ENCODE data around the gene E4F1.
A peak's percentile ranks its signal among the peaks of the same experiment; 100 is the strongest.

E4F1 gene

GRCh38 chr16:2223221-2223941 lies at the start of gene E4F1:
Gene E4F1 (plus strand): TSS chr16:2223591. CDS start chr16:2223614, 23 bp downstream.
- peak; percentile 99 for DNase-seq (ENCODE audit: low read depth, low spot score)

- DNase-seq (ENCODE audit: low read depth, low spot score) = no peak
These were observed 49.5 kb upstream of the E4F1 start for GRCh38 chr16:2173916-2174315.

GRCh38 chr16:2174396-2175131 lies 48.8 kb upstream of the E4F1 start:
- no peak for DNase-seq (ENCODE audit: low read depth, low spot score)

- no peak for DNase-seq (ENCODE audit: low read depth, low spot score)
These were observed 47.9 kb upstream of the E4F1 start for GRCh38 chr16:2175454-2175853.

DNA sequence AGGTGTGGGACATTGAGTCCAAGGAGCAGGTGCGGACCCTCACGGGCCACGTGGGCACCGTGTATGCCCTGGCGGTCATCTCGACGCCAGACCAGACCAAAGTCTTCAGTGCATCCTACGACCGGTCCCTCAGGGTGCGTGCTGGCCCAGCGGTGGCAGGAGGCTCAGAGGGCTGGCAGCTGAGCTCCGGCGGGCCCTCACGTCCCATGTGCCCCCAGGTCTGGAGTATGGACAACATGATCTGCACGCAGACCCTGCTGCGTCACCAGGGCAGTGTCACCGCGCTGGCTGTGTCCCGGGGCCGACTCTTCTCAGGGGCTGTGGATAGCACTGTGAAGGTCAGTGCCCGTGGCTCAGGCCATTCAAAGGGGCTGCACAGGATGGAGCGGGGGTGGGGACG lies 47.3 kb upstream of the E4F1 start:
- no peak for DNase-seq (ENCODE audit: low read depth, low spot score)

GRCh38 chr16:2177101-2177500 lies 46.3 kb upstream of the E4F1 start:
- DNase-seq (ENCODE audit: low read depth, low spot score) = no peak

DNA sequence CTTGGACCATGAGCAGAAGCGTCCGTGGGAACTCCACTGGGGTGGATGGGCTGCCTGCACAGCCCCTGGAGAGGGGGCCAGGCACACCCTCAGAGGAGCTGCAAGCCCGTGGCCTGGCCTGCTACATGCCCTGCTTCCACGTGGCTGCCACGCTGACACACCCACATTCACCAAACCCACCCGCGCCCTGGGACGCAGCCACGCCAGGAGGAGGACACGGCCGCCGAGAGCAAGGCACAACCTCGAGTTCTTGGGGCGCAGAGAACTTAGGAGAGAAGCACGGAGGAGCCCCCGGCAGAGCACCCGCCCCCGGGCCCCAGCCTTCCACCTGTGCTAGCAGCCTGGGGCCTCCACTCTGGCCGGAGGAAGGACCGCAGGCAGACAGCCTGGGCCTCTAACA lies 45.8 kb upstream of the E4F1 start:
- no peak for DNase-seq (ENCODE audit: low read depth, low spot score)

GRCh38 chr16:2178321-2179106 lies 44.9 kb upstream of the E4F1 start:
- no peak for DNase-seq (ENCODE audit: low read depth, low spot score)

DNA sequence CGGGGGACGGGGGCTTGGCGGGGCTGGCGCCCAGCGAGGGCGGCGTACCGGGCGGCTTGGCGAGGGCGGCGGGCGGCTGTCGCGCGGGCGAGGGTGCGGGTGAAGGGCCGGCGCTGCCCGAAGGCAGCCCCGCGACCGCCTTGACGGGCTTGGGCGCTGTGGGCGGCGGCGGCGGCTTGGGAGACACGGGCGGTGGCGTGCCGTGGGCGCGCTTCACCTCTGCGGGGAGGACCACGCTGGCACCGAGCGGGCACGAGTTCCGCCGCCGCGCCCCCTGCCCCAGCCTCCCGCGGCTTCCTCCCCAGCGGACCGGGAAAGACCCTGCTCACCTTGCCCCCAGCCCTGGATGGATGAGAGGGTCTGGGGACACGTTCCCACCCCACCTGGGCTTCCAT lies 44.3 kb upstream of the E4F1 start:
- no peak for DNase-seq (ENCODE audit: low read depth, low spot score)

- DNase-seq (ENCODE audit: low read depth, low spot score) = no peak
These were observed 43.8 kb upstream of the E4F1 start for GRCh38 chr16:2179576-2179975.

GRCh38 chr16:2180461-2180860 lies 42.9 kb upstream of the E4F1 start:
- no peak for DNase-seq (ENCODE audit: low read depth, low spot score)

- no peak for DNase-seq (ENCODE audit: low read depth, low spot score)
These were observed 42.1 kb upstream of the E4F1 start for GRCh38 chr16:2180962-2181923.

GRCh38 chr16:2181952-2182351 lies 41.4 kb upstream of the E4F1 start:
- no peak for DNase-seq (ENCODE audit: low read depth, low spot score)

DNA sequence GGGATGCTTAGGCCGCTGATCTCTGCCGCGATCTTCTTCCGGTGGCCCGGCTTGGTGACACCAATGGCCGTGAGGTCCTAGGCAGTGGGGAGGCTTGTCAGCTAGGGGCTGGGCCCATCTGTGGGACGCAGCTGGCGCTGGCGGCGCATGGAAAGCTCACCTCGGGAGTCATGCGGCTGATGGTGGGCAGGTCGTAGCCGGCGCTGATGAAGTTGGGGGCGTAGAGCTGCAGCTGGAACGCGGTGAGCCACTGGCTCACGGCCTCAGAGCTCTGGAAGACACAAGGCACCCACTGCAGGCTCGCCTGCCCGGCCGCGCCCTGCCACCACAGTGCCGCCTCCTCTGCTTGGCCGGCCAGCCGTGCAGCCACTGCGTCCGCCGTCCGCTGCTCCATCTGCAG lies 39.7 kb upstream of the E4F1 start:
- DNase-seq (ENCODE audit: low read depth, low spot score) = no peak

- no peak for DNase-seq (ENCODE audit: low read depth, low spot score)
These were observed 39.0 kb upstream of the E4F1 start for GRCh38 chr16:2184346-2184745.

DNA sequence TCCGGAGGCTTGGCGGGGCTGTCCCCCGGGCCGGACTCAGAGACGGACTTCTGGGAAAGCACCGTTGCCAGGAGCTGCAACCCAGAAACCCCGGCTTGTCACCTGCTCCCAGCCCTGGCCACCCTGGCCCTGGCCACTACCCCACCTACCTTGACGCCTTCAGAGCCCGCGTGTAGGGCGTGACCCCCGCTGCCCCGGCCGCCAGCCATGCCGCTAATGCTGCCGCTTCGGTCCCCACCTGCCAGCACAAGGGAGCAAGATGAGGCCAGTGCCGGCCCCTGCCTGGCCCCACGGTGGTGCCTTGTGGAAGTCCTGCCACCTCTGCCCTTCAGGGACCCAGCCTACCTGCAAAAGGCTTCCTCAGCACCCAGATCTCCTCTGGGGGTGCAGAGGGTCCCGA lies 38.4 kb upstream of the E4F1 start:
- no peak for DNase-seq (ENCODE audit: low read depth, low spot score)

- no peak for DNase-seq (ENCODE audit: low read depth, low spot score)
These were observed 37.3 kb upstream of the E4F1 start for GRCh38 chr16:2186064-2186463.

DNA sequence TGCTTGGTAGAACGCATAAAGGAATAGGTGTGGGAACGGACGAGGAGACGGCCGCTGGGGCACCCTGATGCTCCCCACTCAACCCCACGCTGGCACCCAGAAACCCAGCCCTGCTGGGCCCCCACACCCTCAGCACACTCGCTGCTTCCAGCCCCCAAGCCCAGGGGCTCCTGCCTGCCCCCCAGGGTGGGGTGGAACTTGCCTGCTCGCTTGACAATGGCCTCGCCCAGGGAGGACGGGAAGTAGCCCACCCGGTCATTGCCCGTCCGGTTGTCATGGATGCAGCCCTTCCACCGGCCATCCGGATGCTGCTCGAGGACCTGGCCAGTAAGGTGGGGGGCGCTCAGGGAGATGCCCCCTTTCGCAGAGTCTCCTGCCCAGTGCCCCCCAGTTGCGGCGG lies 36.9 kb upstream of the E4F1 start:
- DNase-seq (ENCODE audit: low read depth, low spot score) = no peak

- DNase-seq (ENCODE audit: low read depth, low spot score) = no peak
These were observed 36.2 kb upstream of the E4F1 start for GRCh38 chr16:2187212-2187611.

- DNase-seq (ENCODE audit: low read depth, low spot score) = no peak
These were observed 35.0 kb upstream of the E4F1 start for GRCh38 chr16:2188395-2188794.

GRCh38 chr16:2189252-2189893 lies 34.0 kb upstream of the E4F1 start:
- no peak for DNase-seq (ENCODE audit: low read depth, low spot score)

Data from smooth muscle cell of the brain vasculature (primary cell).